Neural cell (in vitro differentiated cells): ENCODE data around the gene ZNF516.

ENCODE experiments used
- CTCF ChIP-seq: fragments of 450-650 bp; IDR thresholded peaks from 2 replicates; pipeline ENCODE4 v1.5.1; 2014; ENCODE audit warnings: antibody characterized with exemption, mild to moderate bottlenecking, moderate library complexity; ENCODE audit not compliant: poor library complexity, severe bottlenecking
- EP300 ChIP-seq: fragments of 450-650 bp; conservative IDR thresholded peaks from 2 replicates; pipeline ENCODE4 v1.6.1; 2014; ENCODE audit warnings: antibody characterized with exemption, mild to moderate bottlenecking, moderate library complexity; ENCODE audit not compliant: poor library complexity, severe bottlenecking
- EZH2 ChIP-seq: fragments of 200-600, 300-800 bp; shearing (Covaris generic), sonication (generic); IDR thresholded peaks from 2 replicates; pipeline ENCODE4 v1.6.1; 2014; ENCODE audit warnings: antibody characterized with exemption, low read length, borderline replicate concordance, mild to moderate bottlenecking; ENCODE audit not compliant: insufficient read depth, poor library complexity, severe bottlenecking
- POLR2AphosphoS5 ChIP-seq: IDR thresholded peaks from 2 replicates; pipeline ENCODE4 v1.6.1; 2012
- RAD21 ChIP-seq: fragments of 450-650 bp; conservative IDR thresholded peaks from 2 replicates; pipeline ENCODE4 v1.6.1; 2014; ENCODE audit warnings: antibody characterized with exemption, mild to moderate bottlenecking, moderate library complexity
- REST ChIP-seq: IDR thresholded peaks from 2 replicates; pipeline ENCODE4 v1.6.1; 2012; ENCODE audit warnings: borderline replicate concordance
- TAF1 ChIP-seq: IDR thresholded peaks from 2 replicates; pipeline ENCODE4 v1.6.1; 2012; ENCODE audit warnings: low read depth

GRCh38 chr18:76530846-76531245 lies 35.8 kb upstream of the ZNF516 start:
- TF ChIP-seq EZH2 (no peak), CTCF (no peak), POLR2AphosphoS5 (no peak), RAD21 (no peak), TAF1 (no peak), EP300 (no peak), REST (no peak)
